ENCODE measurements around the gene DNASE1.
A peak's percentile ranks its signal among the peaks of the same experiment; 100 is the strongest.
"Not testable (repeated sequence)": the region's sequence is repeated elsewhere in the genome, so short reads cannot be mapped to it uniquely, and the experiment has no call there.

Gene DNASE1, protein sequence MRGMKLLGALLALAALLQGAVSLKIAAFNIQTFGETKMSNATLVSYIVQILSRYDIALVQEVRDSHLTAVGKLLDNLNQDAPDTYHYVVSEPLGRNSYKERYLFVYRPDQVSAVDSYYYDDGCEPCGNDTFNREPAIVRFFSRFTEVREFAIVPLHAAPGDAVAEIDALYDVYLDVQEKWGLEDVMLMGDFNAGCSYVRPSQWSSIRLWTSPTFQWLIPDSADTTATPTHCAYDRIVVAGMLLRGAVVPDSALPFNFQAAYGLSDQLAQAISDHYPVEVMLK

DNA sequence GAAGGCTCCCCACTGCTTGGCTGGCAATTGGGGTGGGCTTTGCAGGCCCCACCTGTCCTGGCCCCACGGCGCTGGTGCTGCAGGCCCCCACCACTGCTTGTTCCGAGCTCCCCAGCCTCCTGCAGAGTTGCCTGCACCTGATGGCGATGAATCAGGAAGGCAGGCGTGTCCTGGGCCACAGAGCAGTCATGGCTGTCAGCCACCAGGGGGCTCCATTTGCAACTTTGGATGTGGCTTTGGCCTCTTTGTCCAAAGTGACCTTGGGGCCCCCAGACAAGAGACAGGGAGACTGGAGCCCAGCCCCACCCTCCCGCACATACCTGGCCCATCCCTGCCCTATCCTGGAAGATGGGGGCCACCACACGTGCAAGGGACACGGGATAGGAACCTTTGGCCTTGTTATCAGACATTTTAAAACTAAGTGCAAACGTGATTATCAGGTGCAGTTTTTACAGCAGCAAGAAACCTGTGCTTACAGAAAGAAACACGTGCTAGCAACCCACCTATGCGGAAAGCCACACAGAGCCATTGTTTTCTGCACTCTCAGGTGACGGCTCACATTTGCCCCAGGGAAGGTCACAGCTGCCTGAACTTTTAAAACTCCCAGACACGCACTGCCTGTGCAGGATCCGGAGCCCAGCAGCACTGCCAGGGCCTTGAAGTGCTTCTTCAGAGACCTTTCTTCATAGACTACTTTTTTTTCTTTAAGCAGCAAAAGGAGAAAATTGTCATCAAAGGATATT, at the start of gene DNASE1:
Gene DNASE1, plus strand, starts transcription at position 443 of the 743 bp plus-strand sequence. CDS start 683 bp downstream, outside the sequence.
- peak; percentile 60 for DNase-seq (ENCODE audit: low spot score)
- ChIA-PET POLR2A (ENCODE audit: low non-redundant PET) (interaction anchor here (0.6 kb wide), 1 partner anchor 8 kb away, joined by 3 read pairs; no protein-coding TSS in a partner anchor), CTCF (interaction anchor here (0.5 to 0.8 kb wide), 2 partner anchors 17 to 28 kb away, joined by 3 read pairs; no protein-coding TSS in a partner anchor)
- peak within 1 kb of the TSS; percentile 29 for H3K27ac ChIP-seq
- TF ChIP-seq, protein P1, sequence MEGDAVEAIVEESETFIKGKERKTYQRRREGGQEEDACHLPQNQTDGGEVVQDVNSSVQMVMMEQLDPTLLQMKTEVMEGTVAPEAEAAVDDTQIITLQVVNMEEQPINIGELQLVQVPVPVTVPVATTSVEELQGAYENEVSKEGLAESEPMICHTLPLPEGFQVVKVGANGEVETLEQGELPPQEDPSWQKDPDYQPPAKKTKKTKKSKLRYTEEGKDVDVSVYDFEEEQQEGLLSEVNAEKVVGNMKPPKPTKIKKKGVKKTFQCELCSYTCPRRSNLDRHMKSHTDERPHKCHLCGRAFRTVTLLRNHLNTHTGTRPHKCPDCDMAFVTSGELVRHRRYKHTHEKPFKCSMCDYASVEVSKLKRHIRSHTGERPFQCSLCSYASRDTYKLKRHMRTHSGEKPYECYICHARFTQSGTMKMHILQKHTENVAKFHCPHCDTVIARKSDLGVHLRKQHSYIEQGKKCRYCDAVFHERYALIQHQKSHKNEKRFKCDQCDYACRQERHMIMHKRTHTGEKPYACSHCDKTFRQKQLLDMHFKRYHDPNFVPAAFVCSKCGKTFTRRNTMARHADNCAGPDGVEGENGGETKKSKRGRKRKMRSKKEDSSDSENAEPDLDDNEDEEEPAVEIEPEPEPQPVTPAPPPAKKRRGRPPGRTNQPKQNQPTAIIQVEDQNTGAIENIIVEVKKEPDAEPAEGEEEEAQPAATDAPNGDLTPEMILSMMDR (conservative IDR thresholded peaks at IDR 0.05; ENCODE audit: low read depth), result peak; percentile 71

DNA sequence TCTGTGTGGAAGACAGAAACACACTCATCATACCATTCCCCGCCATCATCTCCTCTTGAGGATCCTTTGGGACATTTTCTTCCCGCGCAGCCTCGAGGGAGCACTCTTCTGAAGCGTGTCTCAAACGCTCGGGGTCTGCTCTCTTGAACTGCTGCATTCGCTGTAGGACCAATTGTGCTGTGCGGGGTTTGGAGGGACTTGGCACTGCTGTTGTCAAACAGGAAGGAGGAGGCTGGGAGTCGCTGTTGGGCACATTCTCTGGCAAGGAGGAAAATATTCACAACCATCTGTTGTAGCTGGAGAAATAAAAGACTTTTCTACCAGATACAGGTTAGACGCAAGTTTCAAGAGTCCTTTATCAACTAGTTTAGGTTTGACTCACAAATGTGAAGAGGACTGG, 48.0 kb upstream of the DNASE1 start:
- no peak for DNase-seq (ENCODE audit: low spot score)
- no peak overlapping the region for H3K27ac ChIP-seq
- ChIA-PET POLR2A (ENCODE audit: low non-redundant PET) (no interaction called here), CTCF (interaction anchor here (0.5 kb wide), 1 partner anchor 20 kb away, joined by 5 read pairs; no protein-coding TSS in a partner anchor)
- TF ChIP-seq, protein P1 (conservative IDR thresholded peaks at IDR 0.05; ENCODE audit: low read depth), result no peak

DNA sequence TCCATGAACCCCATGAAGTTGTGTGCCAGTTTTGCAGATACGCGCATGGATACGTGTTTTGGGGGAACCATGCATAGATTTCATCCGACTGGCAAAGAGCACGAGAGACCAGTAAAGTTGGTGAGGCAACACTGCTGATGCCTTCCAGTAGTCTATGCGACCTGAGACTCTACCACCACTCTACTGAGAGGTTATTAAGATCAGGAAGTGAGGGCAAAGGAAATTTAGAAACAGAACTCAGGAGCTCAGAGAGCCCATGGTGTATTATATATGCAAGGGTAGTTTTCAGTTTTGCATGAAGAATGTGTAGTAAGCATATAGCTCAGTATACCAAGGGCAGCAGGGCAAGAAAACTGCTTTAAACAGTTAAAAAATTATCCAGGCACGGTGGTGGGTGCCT, 47.3 kb upstream of the DNASE1 start:
- TF ChIP-seq, protein P1 (conservative IDR thresholded peaks at IDR 0.05; ENCODE audit: low read depth), result no peak
- DNase-seq (ENCODE audit: low spot score), result no peak
- CTCF ChIA-PET, result no interaction called here
- H3K27ac ChIP-seq, result no peak overlapping the region
- POLR2A ChIA-PET (ENCODE audit: low non-redundant PET), result no interaction called here

DNA sequence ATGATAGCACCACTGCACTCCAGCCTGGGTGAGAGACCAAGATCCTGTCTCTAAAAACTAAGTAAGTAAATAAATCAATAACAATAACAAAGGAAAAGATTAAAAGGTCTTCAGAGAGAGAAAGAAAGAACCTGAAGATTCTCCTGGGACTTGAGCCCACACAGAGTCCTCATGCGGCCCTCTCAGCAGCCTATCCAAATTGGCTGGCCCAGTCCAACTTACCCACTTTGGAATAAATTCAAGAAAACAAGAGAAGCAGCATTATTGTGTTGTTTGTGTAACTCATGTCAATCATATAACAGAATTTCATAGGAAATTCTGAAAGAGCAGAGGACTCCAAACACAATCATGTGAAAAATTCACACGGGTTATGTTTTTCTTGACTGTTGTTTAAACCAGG, 46.9 kb upstream of the DNASE1 start:
- DNase-seq (ENCODE audit: low spot score), result no peak
- ChIA-PET CTCF (no interaction called here), POLR2A (ENCODE audit: low non-redundant PET) (no interaction called here)
- TF ChIP-seq, protein P1 (conservative IDR thresholded peaks at IDR 0.05; ENCODE audit: low read depth), result no peak
- no peak overlapping the region for H3K27ac ChIP-seq

DNA sequence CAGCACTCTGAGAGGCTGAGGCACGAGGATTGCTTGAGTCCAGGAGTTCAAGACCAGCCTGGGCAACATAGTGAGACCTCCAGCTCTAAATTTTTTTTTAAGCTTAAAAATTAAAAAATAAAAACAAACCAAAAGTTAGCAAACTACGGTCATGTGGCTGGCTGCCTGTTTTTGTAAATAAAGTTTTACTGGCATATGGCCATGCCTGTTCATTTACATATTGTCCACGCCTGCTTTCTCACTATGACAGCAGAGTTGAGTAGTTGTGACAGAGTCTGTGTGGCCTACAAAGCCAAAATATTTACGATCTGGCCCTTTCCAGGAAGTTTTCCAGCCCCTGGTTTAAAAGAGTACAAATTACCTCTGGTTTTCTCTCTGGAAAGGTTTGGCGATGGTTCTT, 46.4 kb upstream of the DNASE1 start:
- no peak overlapping the region for H3K27ac ChIP-seq
- ChIA-PET POLR2A (ENCODE audit: low non-redundant PET) (no interaction called here), CTCF (no interaction called here)
- DNase-seq (ENCODE audit: low spot score), result no peak
- TF ChIP-seq, protein P1 (conservative IDR thresholded peaks at IDR 0.05; ENCODE audit: low read depth), result no peak

DNA sequence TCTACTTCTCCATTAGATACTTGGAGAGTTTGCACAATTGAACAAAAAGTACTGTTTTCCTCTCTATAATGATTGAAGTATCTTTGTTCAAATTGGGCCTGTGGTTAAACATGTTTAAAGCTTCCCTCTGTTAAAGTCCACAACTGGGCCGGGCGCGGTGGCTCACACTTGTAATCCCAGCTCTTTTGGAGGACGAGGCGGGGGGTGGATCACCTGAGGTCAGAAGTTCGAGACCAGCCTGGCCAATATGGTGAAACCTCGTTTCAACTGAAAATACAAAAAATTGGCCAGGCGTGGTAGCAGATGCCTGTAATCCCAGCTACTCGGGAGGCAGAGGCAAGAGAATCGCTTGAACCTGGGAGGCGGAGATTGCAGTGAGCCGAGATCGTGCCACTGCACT, 45.5 kb upstream of the DNASE1 start:
- POLR2A ChIA-PET (ENCODE audit: low non-redundant PET); DNase-seq (ENCODE audit: low spot score): not testable (repeated sequence)

More for the DNA sequence above, 45.5 kb upstream of the DNASE1 start:
- H3K27ac ChIP-seq, CTCF ChIA-PET: not testable (repeated sequence)
